GM12801 (cell line): ENCODE data around the gene PARVG.

Experiments used
- CTCF ChIP-seq: IDR thresholded peaks from one replicate; pipeline ENCODE4 v1.5.1; 2011; ENCODE audit warnings: control low read depth; ENCODE audit not compliant: insufficient read length; ENCODE audit errors: extremely low read depth

PARVG gene

GRCh38 chr22:44224166-44224565 lies 43.4 kb downstream of the PARVG start:
- TF ChIP-seq CTCF: no peak

GRCh38 chr22:44225091-44225689 lies 44.5 kb downstream of the PARVG start:
- no peak for TF ChIP-seq CTCF

GRCh38 chr22:44225812-44226211 lies 45.1 kb downstream of the PARVG start:
- TF ChIP-seq CTCF: no peak

- TF ChIP-seq CTCF: no peak
Measured at GRCh38 chr22:44229331-44229730, 48.6 kb downstream of the PARVG start.

- TF ChIP-seq CTCF: no peak
Measured at GRCh38 chr22:44229809-44230208, 49.1 kb downstream of the PARVG start.

- TF ChIP-seq CTCF: no peak
Measured at GRCh38 chr22:44231233-44231632, 50.5 kb downstream of the PARVG start.

- no peak for TF ChIP-seq CTCF
Measured at GRCh38 chr22:44237290-44237689, 56.6 kb downstream of the PARVG start.
